ENCODE results near the gene KLHDC8A. TPM values are rescaled to one million over a fixed set of nuclear protein-coding genes. Genes with fewer than 3 reads are reported as not detected.

KLHDC8A gene
- total RNA-seq, 1 donor from 2014 or later, result 3.9 TPM

DNA sequence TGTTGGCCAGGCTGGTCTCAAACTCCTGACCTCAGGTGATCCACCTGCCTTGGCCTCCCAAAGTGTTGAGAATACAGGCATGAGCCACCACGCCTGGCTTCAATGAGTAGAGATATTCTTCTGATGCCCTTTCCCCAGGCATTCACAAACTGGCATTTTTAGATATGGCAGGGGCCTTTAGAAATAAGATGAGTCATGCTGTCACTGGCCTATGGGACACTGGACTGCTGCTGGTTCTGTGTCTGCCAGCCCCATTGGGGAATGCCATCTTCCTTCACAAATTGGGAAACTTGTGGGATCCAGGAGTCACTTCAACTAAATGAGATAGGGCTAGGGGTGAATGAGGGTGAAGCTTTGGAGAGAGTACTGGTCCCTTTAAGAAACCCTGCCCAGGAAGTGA lies 16.0 kb downstream of the KLHDC8A start:
- DNase-seq (ENCODE audit: extremely low spot score, unreplicated experiment), result no peak
- Mint-ChIP-seq H3K4me1 (ENCODE audit: unreplicated experiment) (peaks cover 8% of the 10 kb centered on the region), H3K27ac (no peak overlapping the region), H3K36me3 (no peaks in the 10 kb centered on the region), H3K9me3 (no peaks in the 10 kb centered on the region), H3K4me3 (no peak overlapping the region), H3K27me3 (peaks cover 71% of the 10 kb centered on the region)
- TF ChIP-seq, protein P1, sequence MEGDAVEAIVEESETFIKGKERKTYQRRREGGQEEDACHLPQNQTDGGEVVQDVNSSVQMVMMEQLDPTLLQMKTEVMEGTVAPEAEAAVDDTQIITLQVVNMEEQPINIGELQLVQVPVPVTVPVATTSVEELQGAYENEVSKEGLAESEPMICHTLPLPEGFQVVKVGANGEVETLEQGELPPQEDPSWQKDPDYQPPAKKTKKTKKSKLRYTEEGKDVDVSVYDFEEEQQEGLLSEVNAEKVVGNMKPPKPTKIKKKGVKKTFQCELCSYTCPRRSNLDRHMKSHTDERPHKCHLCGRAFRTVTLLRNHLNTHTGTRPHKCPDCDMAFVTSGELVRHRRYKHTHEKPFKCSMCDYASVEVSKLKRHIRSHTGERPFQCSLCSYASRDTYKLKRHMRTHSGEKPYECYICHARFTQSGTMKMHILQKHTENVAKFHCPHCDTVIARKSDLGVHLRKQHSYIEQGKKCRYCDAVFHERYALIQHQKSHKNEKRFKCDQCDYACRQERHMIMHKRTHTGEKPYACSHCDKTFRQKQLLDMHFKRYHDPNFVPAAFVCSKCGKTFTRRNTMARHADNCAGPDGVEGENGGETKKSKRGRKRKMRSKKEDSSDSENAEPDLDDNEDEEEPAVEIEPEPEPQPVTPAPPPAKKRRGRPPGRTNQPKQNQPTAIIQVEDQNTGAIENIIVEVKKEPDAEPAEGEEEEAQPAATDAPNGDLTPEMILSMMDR (conservative IDR thresholded peaks at IDR 0.05), result no peak

DNA sequence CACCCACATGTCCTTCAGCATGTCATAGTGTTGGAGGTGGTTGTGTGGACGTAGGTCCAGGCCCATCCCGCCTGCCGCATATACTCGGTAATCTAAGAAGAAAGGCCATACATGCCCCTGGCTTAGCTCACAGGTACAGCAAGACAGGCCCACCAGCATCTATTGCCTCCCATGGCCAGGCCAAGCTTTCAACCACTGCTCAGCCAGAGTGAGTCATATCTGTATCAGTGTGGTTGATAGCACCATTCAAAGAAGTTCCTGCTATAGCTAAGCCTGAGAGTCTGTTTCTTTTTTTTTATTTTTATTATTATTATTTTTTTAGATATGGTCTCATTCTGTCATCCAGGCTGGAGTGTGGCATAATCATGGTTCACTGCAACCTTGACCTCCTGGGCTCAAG lies 17.0 kb downstream of the KLHDC8A start:
- Mint-ChIP-seq H3K27me3 (peaks cover 65% of the 10 kb centered on the region), H3K9me3 (no peaks in the 10 kb centered on the region), H3K4me3 (no peak overlapping the region), H3K27ac (no peak overlapping the region), H3K4me1 (ENCODE audit: unreplicated experiment) (peaks cover 6% of the 10 kb centered on the region), H3K36me3 (no peaks in the 10 kb centered on the region)
- no peak for DNase-seq (ENCODE audit: extremely low spot score, unreplicated experiment)
- TF ChIP-seq, protein P1 (conservative IDR thresholded peaks at IDR 0.05), result no peak

DNA sequence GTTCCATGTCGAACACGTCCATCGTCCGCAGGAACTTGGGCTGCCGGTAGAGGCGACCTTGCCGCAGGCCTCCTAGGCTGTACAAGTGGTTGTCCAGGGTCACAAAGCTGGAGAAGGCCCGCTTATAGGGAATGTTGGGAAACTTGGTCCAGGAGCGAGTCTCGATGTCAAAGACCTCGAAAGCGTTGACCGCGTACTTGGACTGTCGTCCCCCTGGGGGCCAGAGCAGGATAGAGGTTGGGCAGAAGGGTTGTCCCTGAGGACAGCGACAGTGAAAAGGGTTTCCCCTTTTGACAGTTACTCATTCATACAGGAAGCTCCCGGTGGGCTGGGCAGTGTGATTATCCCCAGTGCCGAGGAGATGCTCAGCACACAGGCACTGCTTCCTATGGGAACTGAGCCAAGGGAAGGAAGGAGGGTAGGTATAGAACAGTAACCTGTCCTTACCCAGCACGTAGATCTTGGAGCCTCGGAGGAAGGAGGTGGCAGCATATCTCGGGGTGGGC lies 17.5 kb downstream of the KLHDC8A start:
- Mint-ChIP-seq H3K36me3 (no peaks in the 10 kb centered on the region), H3K4me3 (no peak overlapping the region), H3K4me1 (ENCODE audit: unreplicated experiment) (peaks cover 2% of the 10 kb centered on the region), H3K27me3 (peaks cover 61% of the 10 kb centered on the region), H3K9me3 (no peaks in the 10 kb centered on the region), H3K27ac (no peak overlapping the region)
- no peak for DNase-seq (ENCODE audit: extremely low spot score, unreplicated experiment)
- TF ChIP-seq, protein P1 (conservative IDR thresholded peaks at IDR 0.05), result no peak

DNA sequence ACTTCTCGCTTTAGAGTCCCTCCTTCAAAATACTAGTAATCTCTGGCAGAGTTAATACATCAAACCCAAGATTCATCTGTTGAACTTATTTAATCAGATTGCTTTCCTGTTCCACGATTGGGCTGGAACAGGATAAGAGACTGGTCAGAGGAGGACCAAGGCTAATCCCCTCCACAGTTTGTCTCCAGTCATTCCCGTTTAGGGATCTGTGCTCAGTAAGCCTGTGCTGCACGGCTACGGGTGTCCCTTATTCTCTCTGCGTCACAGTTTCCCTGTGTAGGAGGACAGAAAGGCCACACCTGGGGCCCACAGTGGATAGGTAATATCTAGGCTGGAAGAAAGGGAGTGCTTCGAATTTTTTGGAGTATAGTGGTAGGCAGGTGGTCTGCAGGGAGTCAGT lies 18.7 kb downstream of the KLHDC8A start:
- TF ChIP-seq, protein P1 (conservative IDR thresholded peaks at IDR 0.05), result no peak
- no peak overlapping the region for H3K27ac Mint-ChIP-seq
- no peaks in the 10 kb centered on the region for H3K36me3 Mint-ChIP-seq
- DNase-seq (ENCODE audit: extremely low spot score, unreplicated experiment), result no peak
- no peaks in the 10 kb centered on the region for H3K9me3 Mint-ChIP-seq
- H3K27me3 Mint-ChIP-seq, result peaks cover 64% of the 10 kb centered on the region
- no peak overlapping the region for H3K4me3 Mint-ChIP-seq
- H3K4me1 Mint-ChIP-seq (ENCODE audit: unreplicated experiment), result no peaks in the 10 kb centered on the region

DNA sequence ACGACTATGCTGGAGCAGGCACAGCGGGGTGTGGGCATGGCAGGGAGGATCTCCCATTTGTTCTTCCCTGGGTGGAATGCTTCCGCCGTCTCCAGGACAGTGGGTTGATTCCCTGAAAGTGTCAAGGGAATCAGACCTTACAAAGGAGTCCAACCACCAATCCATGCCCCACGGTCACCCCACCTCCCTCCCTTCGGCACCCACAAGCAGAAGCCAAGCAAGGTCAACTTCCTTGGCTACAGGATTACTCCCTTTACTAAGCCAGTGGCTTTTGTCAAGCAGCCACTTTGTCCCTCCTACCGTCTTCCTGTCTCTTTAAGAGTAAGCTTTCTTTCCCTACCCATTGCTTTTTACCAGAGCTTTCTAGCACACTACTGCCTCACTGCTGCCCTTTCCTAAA lies 19.2 kb downstream of the KLHDC8A start:
- peaks cover 58% of the 10 kb centered on the region for H3K27me3 Mint-ChIP-seq
- H3K27ac Mint-ChIP-seq, result no peak overlapping the region
- H3K4me3 Mint-ChIP-seq, result no peak overlapping the region

More for the DNA sequence above, 19.2 kb downstream of the KLHDC8A start:
- Mint-ChIP-seq H3K36me3 (no peaks in the 10 kb centered on the region), H3K9me3 (no peaks in the 10 kb centered on the region), H3K4me1 (ENCODE audit: unreplicated experiment) (no peaks in the 10 kb centered on the region)
- no peak for DNase-seq (ENCODE audit: extremely low spot score, unreplicated experiment)
- TF ChIP-seq, protein P1 (conservative IDR thresholded peaks at IDR 0.05), result no peak
